ENCODE data around the gene IRAK1. TPM values are rescaled to one million over a fixed set of nuclear protein-coding genes. Genes with fewer than 3 reads are reported as not detected.

IRAK1 gene
- total and polyA plus RNA-seq, 2 of the 13 experiments (the other 11 are each of a cell fraction or from before 2014, with no cell fraction given) = 57.7 to 77.3 TPM

DNA sequence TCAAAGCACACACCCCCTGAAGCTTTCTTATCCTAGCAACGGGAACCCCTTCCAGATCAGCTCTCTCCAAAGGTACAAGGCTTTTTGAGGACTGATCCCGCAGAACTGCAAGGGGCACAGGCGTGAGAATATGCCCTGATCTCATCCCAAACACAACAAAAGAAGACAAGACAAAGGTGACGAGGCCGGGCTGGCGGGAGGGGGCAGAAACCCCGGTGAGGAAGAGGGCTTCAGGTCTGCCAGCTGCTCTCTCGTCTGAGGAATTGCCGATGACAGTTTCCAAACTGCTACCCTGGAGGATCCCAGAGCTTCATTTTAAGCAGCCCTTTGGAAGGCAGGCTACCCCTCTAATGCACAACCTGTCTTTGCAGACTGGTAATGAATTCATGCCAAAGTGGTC, 51.4 kb downstream of the IRAK1 start:
- H3K9me3 ChIP-seq (ENCODE audit: low read length) = no peaks in the 10 kb centered on the region
- H3K4me1 ChIP-seq (ENCODE audit: insufficient read depth, low read length) = peaks cover 37% of the 10 kb centered on the region
- FAIRE-seq (no peak), ATAC-seq (no peak), DNase-seq (ENCODE audit: low spot score) (no peak)
- WGBS (ENCODE audit: low lambda C conversion rate) = 86% methylated on average over 8 of the region's 9 CpGs
- H3K27ac ChIP-seq (ENCODE audit: extremely low read length, insufficient read depth, low read length) = no peak overlapping the region
- peaks cover 3 to 29% of the 10 kb centered on the region in 2 experiments; a peak in 4 of 5 replicates for H3K36me3 ChIP-seq (replicated peaks in 1 of 2; ENCODE audit: control insufficient read depth in 1 of 2, insufficient read depth in 2 of 2, low read length in 2 of 2)
- ChIA-PET CTCF (ENCODE audit: low intra/inter-chr PET ratio, low total read pairs) (no interaction called here), POLR2A (interaction anchor here (1.4 to 1.7 kb wide), 3 partner anchors 10 to 45 kb away, joined by 3 to 5 read pairs (median 4); no protein-coding TSS in a partner anchor)
- H3K9ac ChIP-seq (ENCODE audit: insufficient read depth, low read depth, low read length) = no peak overlapping the region
- in situ Hi-C loops (cut with HindIII; ENCODE audit: extremely low pct_ligation_motif_present, low pct_unique_long_range_greater_than_20kb) = no loop called here
- H3K79me2 ChIP-seq (ENCODE audit: insufficient read depth, low read length) = peaks cover 66% of the 10 kb centered on the region
- peak overlapping the region; percentile 88 for H3K4me2 ChIP-seq (ENCODE audit: low read depth, low read length)
- BruUV-seq (replicated peaks) = no TSS peak
- H3K4me3 ChIP-seq (replicated peaks in 1 of 3; ENCODE audit: insufficient read depth in 1 of 3, low read depth in 2 of 3, low read length in 3 of 3) = peak overlapping the region in 1 of 3 experiments; percentile 90; a peak in 2 of 6 replicates
- intact Hi-C loops (cut with micrococcal nuclease; ENCODE audit: unreplicated experiment) = no loop called here
- peaks cover 45% of the 10 kb centered on the region for H4K20me1 ChIP-seq (ENCODE audit: insufficient read depth, low read length)
- H3K27me3 ChIP-seq (ENCODE audit: control insufficient read depth in 1 of 2, insufficient read depth in 2 of 2, low read length in 2 of 2) = no peaks in the 10 kb centered on the region; a peak in 1 of 5 replicates
- no peak overlapping the region for H2AFZ ChIP-seq (ENCODE audit: low read length)
- TF ChIP-seq, protein P1, sequence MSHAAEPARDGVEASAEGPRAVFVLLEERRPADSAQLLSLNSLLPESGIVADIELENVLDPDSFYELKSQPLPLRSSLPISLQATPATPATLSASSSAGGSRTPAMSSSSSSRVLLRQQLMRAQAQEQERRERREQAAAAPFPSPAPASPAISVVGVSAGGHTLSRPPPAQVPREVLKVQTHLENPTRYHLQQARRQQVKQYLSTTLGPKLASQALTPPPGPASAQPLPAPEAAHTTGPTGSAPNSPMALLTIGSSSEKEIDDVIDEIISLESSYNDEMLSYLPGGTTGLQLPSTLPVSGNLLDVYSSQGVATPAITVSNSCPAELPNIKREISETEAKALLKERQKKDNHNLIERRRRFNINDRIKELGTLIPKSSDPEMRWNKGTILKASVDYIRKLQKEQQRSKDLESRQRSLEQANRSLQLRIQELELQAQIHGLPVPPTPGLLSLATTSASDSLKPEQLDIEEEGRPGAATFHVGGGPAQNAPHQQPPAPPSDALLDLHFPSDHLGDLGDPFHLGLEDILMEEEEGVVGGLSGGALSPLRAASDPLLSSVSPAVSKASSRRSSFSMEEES (CRISPR knock-in tag; IDR thresholded peaks at IDR 0.05) = no peak
- TF ChIP-seq ZNF34 (CRISPR knock-in tag; IDR thresholded peaks at IDR 0.05; ENCODE audit: borderline replicate concordance) = no peak
- no peak for TF ChIP-seq ZFP36L2 (CRISPR knock-in tag; IDR thresholded peaks at IDR 0.05)
- no peak for TF ChIP-seq ZNF513 (CRISPR knock-in tag; conservative IDR thresholded peaks at IDR 0.05)
- TF ChIP-seq ZNF337 (CRISPR knock-in tag; IDR thresholded peaks at IDR 0.05; ENCODE audit: borderline replicate concordance, low read depth) = no peak
- TF ChIP-seq ARID4A (CRISPR knock-in tag; IDR thresholded peaks at IDR 0.05; ENCODE audit: borderline replicate concordance) = no peak
- no peak for TF ChIP-seq PITX1 (CRISPR knock-in tag; IDR thresholded peaks at IDR 0.05)
- TF ChIP-seq, protein P2, sequence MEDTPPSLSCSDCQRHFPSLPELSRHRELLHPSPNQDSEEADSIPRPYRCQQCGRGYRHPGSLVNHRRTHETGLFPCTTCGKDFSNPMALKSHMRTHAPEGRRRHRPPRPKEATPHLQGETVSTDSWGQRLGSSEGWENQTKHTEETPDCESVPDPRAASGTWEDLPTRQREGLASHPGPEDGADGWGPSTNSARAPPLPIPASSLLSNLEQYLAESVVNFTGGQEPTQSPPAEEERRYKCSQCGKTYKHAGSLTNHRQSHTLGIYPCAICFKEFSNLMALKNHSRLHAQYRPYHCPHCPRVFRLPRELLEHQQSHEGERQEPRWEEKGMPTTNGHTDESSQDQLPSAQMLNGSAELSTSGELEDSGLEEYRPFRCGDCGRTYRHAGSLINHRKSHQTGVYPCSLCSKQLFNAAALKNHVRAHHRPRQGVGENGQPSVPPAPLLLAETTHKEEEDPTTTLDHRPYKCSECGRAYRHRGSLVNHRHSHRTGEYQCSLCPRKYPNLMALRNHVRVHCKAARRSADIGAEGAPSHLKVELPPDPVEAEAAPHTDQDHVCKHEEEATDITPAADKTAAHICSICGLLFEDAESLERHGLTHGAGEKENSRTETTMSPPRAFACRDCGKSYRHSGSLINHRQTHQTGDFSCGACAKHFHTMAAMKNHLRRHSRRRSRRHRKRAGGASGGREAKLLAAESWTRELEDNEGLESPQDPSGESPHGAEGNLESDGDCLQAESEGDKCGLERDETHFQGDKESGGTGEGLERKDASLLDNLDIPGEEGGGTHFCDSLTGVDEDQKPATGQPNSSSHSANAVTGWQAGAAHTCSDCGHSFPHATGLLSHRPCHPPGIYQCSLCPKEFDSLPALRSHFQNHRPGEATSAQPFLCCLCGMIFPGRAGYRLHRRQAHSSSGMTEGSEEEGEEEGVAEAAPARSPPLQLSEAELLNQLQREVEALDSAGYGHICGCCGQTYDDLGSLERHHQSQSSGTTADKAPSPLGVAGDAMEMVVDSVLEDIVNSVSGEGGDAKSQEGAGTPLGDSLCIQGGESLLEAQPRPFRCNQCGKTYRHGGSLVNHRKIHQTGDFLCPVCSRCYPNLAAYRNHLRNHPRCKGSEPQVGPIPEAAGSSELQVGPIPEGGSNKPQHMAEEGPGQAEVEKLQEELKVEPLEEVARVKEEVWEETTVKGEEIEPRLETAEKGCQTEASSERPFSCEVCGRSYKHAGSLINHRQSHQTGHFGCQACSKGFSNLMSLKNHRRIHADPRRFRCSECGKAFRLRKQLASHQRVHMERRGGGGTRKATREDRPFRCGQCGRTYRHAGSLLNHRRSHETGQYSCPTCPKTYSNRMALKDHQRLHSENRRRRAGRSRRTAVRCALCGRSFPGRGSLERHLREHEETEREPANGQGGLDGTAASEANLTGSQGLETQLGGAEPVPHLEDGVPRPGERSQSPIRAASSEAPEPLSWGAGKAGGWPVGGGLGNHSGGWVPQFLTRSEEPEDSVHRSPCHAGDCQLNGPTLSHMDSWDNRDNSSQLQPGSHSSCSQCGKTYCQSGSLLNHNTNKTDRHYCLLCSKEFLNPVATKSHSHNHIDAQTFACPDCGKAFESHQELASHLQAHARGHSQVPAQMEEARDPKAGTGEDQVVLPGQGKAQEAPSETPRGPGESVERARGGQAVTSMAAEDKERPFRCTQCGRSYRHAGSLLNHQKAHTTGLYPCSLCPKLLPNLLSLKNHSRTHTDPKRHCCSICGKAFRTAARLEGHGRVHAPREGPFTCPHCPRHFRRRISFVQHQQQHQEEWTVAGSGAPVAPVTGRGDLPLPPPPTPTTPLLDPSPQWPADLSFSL (CRISPR knock-in tag; IDR thresholded peaks at IDR 0.05) = no peak

All from HepG2 (cell line).